Left ventricle myocardium inferior (tissue), 1 donor: ENCODE results near the gene RBM11. TPM values are rescaled to one million over a fixed set of nuclear protein-coding genes. Genes with fewer than 3 reads are reported as not detected.
A peak's percentile ranks its signal among the peaks of the same experiment; 100 is the strongest.

Source experiments
- DNase-seq: peaks from one replicate; pipeline ENCODE4 v3.0.0-alpha.2; 2020
- H3K27ac ChIP-seq: fragments of 200-600 bp; replicated peaks from 2 replicates; pipeline ENCODE4 v1.8.0; 2021
- H3K27me3 ChIP-seq: fragments of 200-600 bp; 2 replicates; pipeline ENCODE4 v1.8.0; 2021; ENCODE audit warnings: low read depth
- H3K36me3 ChIP-seq: fragments of 200-600 bp; 2 replicates; pipeline ENCODE4 v1.8.0; 2021
- H3K4me1 ChIP-seq: fragments of 200-600 bp; 2 replicates; pipeline ENCODE4 v1.8.0; 2021
- H3K4me3 ChIP-seq: fragments of 200-600 bp; 2 replicates; pipeline ENCODE4 v1.8.0; 2021; ENCODE audit warnings: mild to moderate bottlenecking, moderate library complexity
- H3K9me3 ChIP-seq: fragments of 200-600 bp; replicated peaks from 2 replicates; pipeline ENCODE4 v1.8.0; 2021
- CTCF ChIP-seq: fragments of 200-600 bp; IDR thresholded peaks from 2 replicates; pipeline ENCODE4 v1.8.0; 2021; ENCODE audit warnings: antibody characterized with exemption, mild to moderate bottlenecking, borderline replicate concordance
- intact Hi-C: fragments of 100-400 bp; cut with micrococcal nuclease; formaldehyde crosslinking; loops from one replicate; pipeline ENCODE4 v1.11.0; 2022
- total RNA-seq: library from RNA; stranded (reverse); fragmentation: NEBNext Ultra II Directional; extraction: Animal tissue kit (Norgen Biotek cat#: 25700); gene quantifications from one replicate; pipeline ENCODE4 v1.2.1, GENCODE V29; 2021
- donor health status: DM: no; HTN: yes; CAD: no; lungs with severe emphysema.

Gene RBM11
- total RNA-seq, 1 donor from 2014 or later: 0.30 TPM

DNA sequence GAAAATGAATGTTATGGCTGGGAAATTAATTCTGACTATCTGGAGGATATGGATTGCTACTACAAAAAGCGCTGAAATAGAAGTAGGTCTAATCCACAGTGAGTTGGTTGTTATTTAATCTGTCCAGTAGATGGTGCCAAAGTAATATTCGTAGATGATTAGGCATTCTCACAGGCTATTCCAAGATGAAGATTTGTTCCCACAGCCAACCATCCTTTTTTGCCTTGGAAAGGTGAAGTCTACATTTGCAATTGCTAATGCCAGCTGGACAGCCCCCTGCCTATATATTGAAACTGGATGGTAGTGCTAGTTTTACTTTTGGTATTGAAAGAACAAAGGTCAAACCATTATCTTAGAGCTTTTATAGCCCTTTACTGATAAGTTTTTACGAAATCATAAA lies 43.8 kb downstream of the RBM11 start:
- peaks cover 8% of the 10 kb centered on the region for H3K27me3 ChIP-seq
- no peaks in the 10 kb centered on the region for H3K4me1 ChIP-seq
- no peak overlapping the region for H3K4me3 ChIP-seq
- H3K9me3 ChIP-seq: no peaks in the 10 kb centered on the region
- TF ChIP-seq CTCF: peak; percentile 68
- no peak for DNase-seq
- intact Hi-C loops: loop anchor here (10.0 kb wide), 1 partner anchor 1335 kb away; no protein-coding TSS in a partner anchor
- no peak overlapping the region for H3K27ac ChIP-seq
- no peaks in the 10 kb centered on the region for H3K36me3 ChIP-seq

GRCh38 chr21:14260174-14260764 lies 44.3 kb downstream of the RBM11 start:
- no peak overlapping the region for H3K4me3 ChIP-seq
- no peaks in the 10 kb centered on the region for H3K4me1 ChIP-seq
- TF ChIP-seq CTCF: no peak
- intact Hi-C loops: no loop called here
- no peak for DNase-seq
- H3K36me3 ChIP-seq: no peaks in the 10 kb centered on the region
- H3K27me3 ChIP-seq: peaks cover 13% of the 10 kb centered on the region
- no peak overlapping the region for H3K27ac ChIP-seq
- no peaks in the 10 kb centered on the region for H3K9me3 ChIP-seq

DNA sequence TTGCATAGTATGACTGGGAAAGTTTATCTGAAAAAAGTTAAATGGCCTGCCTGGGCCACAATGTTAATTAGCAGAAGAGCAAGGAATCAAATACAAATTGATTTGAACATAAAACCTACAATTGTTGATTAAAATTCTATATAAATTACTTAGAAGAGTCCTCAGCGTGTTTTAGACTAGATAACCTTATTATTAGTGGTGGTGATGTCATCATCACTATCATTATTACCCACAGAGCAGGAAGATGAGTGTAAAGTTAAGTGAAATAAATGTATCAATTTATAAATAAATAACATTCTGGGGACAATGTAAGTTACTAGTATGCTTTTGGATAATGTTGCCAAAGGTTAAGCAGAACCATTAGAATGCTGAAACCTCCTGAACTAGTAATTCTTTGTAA lies 46.1 kb downstream of the RBM11 start:
- no peak for TF ChIP-seq CTCF
- DNase-seq: no peak
- no peaks in the 10 kb centered on the region for H3K4me1 ChIP-seq
- intact Hi-C loops: no loop called here
- no peak overlapping the region for H3K4me3 ChIP-seq
- H3K27ac ChIP-seq: no peak overlapping the region
- peaks cover 16% of the 10 kb centered on the region for H3K27me3 ChIP-seq
- H3K9me3 ChIP-seq: no peaks in the 10 kb centered on the region
- no peaks in the 10 kb centered on the region for H3K36me3 ChIP-seq

GRCh38 chr21:14263879-14264278 lies 47.9 kb downstream of the RBM11 start:
- intact Hi-C loops: no loop called here
- H3K36me3 ChIP-seq: no peaks in the 10 kb centered on the region
- H3K4me1 ChIP-seq: no peaks in the 10 kb centered on the region
- no peak for DNase-seq
- H3K9me3 ChIP-seq: no peaks in the 10 kb centered on the region
- H3K27me3 ChIP-seq: peaks cover 16% of the 10 kb centered on the region
- no peak overlapping the region for H3K4me3 ChIP-seq
- H3K27ac ChIP-seq: no peak overlapping the region
- TF ChIP-seq CTCF: no peak

DNA sequence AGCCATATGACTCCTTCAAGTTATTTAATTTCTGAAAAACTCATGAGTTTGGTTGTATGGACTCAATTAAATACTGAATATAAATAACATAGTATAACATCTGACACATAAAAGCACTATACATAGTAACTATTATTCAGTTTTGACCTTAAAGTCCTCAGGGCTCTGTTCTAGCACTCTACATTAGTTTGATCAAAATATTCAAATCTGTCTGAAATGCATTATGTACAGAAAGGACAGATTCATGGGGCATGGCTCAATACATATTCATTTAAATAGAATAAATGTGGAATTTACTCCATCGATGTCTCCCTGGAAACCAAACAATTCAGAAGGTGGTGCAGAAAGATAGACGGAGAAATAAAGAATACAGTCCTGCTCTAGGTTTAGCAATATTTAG lies 49.1 kb downstream of the RBM11 start:
- DNase-seq: no peak
- no peak for TF ChIP-seq CTCF
- Histone ChIP-seq H3K27me3 (peaks cover 16% of the 10 kb centered on the region), H3K4me3 (no peak overlapping the region), H3K9me3 (no peaks in the 10 kb centered on the region), H3K27ac (no peak overlapping the region), H3K36me3 (no peaks in the 10 kb centered on the region), H3K4me1 (no peaks in the 10 kb centered on the region)
- intact Hi-C loops: no loop called here
